NB4 (cell line): ENCODE results near the gene MAB21L2.

Source experiments
- DNase-seq: peaks from one replicate; pipeline ENCODE4 v3.0.0; 2010; ENCODE audit warnings: low read depth
- H3K4me3 ChIP-seq: one replicate; pipeline ENCODE4 v1.5.1; 2011; ENCODE audit warnings: mild to moderate bottlenecking, low read depth, low read length, moderate library complexity
- CTCF ChIP-seq: IDR thresholded peaks from one replicate; pipeline ENCODE4 v1.5.1; 2012; ENCODE audit warnings: low read depth, low read length
- MAX ChIP-seq: IDR thresholded peaks from 2 replicates; pipeline ENCODE4 v1.6.1; 2011; ENCODE audit warnings: low read depth, low read length
- MYC ChIP-seq: IDR thresholded peaks from 2 replicates; pipeline ENCODE4 v1.6.1; 2011; ENCODE audit warnings: low read depth, low read length
- POLR2A ChIP-seq: IDR thresholded peaks from 2 replicates; pipeline ENCODE4 v1.6.1; 2011; ENCODE audit warnings: mild to moderate bottlenecking; ENCODE audit not compliant: insufficient read length; ENCODE audit errors: extremely low read depth

The MAB21L2 gene

GRCh38 chr4:150572704-150573504 lies 9.0 kb upstream of the MAB21L2 start:
- H3K4me3 ChIP-seq: no peak overlapping the region
- TF ChIP-seq MYC (no peak), POLR2A (no peak), CTCF (no peak), MAX (no peak)
- no peak for DNase-seq

GRCh38 chr4:150573534-150573933 lies 8.4 kb upstream of the MAB21L2 start:
- H3K4me3 ChIP-seq: no peak overlapping the region
- no peak for DNase-seq
- TF ChIP-seq CTCF (no peak), MAX (no peak), POLR2A (no peak), MYC (no peak)

- H3K4me3 ChIP-seq: no peak overlapping the region
- TF ChIP-seq POLR2A: no peak
- no peak for TF ChIP-seq CTCF
- no peak for TF ChIP-seq MYC
- no peak for TF ChIP-seq MAX
- no peak for DNase-seq
These were observed 7.3 kb upstream of the MAB21L2 start for GRCh38 chr4:150574678-150575077.

- no peak for DNase-seq
These were observed 4.2 kb upstream of the MAB21L2 start for GRCh38 chr4:150577796-150578195.

GRCh38 chr4:150578745-150579501 lies 3.0 kb upstream of the MAB21L2 start:
- TF ChIP-seq MYC (no peak), POLR2A (no peak), CTCF (no peak), MAX (no peak)
- DNase-seq: no peak
- no peak overlapping the region for H3K4me3 ChIP-seq

More at GRCh38 chr4:150577796-150578195, 4.2 kb upstream of the MAB21L2 start:
- TF ChIP-seq MYC (no peak), CTCF (no peak), POLR2A (no peak), MAX (no peak)
- H3K4me3 ChIP-seq: no peak overlapping the region
